ENCODE measurements around the gene MED22.

MED22 gene

GRCh38 chr9:133303266-133304157 lies 44.4 kb downstream of the MED22 start:
- POLR2A ChIA-PET, result no interaction called here
- no peaks in the 10 kb centered on the region for H3K9me3 ChIP-seq (ENCODE audit: control insufficient read depth, insufficient read depth, low read depth, low read length)
- TF ChIP-seq ZNF112 (tag by site-specific recombination; IDR thresholded peaks at IDR 0.05) (no peak), ZNF704 (tag by site-specific recombination; IDR thresholded peaks at IDR 0.05) (no peak), ZNF660 (tag by site-specific recombination; IDR thresholded peaks at IDR 0.05) (no peak), ZNF76 (tag by site-specific recombination; IDR thresholded peaks at IDR 0.05; ENCODE audit: borderline replicate concordance, low read depth) (no peak), ZNF560 (tag by site-specific recombination; IDR thresholded peaks at IDR 0.05; ENCODE audit: borderline replicate concordance) (no peak), REST (tag by site-specific recombination; IDR thresholded peaks at IDR 0.05) (no peak), ZNF10 (tag by site-specific recombination; IDR thresholded peaks at IDR 0.05) (no peak), GLIS2 (tag by site-specific recombination; IDR thresholded peaks at IDR 0.05) (no peak), TRIM28 (IDR thresholded peaks at IDR 0.05; ENCODE audit: borderline replicate concordance, low read length) (no peak), ZNF146 (tag by site-specific recombination; IDR thresholded peaks at IDR 0.05) (no peak), ZNF341 (tag by site-specific recombination; IDR thresholded peaks at IDR 0.05; ENCODE audit: low read depth) (no peak)
- no peaks in the 10 kb centered on the region for H3K4me1 ChIP-seq (ENCODE audit: control insufficient read depth, insufficient read depth, low read length)
- CTCF ChIA-PET, result interaction anchor here (0.7 kb wide), 1 partner anchor 9 kb away, joined by 5 read pairs; no protein-coding TSS in a partner anchor
- no peak overlapping the region for H3K27ac ChIP-seq (ENCODE audit: extremely low read depth, low read depth, low read length)
- no peak overlapping the region for H3K4me3 ChIP-seq (ENCODE audit: low read depth, low read length)
- H3K36me3 ChIP-seq (ENCODE audit: control insufficient read depth in 2 of 2, insufficient read depth in 1 of 2, low read length in 2 of 2), result no peaks in the 10 kb centered on the region

- H3K4me1 ChIP-seq (ENCODE audit: control insufficient read depth, insufficient read depth, low read length), result no peaks in the 10 kb centered on the region
- no peaks in the 10 kb centered on the region for H3K9me3 ChIP-seq (ENCODE audit: control insufficient read depth, insufficient read depth, low read depth, low read length)
- ChIA-PET POLR2A (no interaction called here), CTCF (interaction anchor here (0.6 to 1.0 kb wide), 2 partner anchors 114 to 439 kb away, joined by 3 read pairs; no protein-coding TSS in a partner anchor)
- H3K36me3 ChIP-seq (ENCODE audit: control insufficient read depth in 2 of 2, insufficient read depth in 1 of 2, low read length in 2 of 2), result no peaks in the 10 kb centered on the region
- no peak overlapping the region for H3K27ac ChIP-seq (ENCODE audit: extremely low read depth, low read depth, low read length)
- no peak overlapping the region for H3K4me3 ChIP-seq (ENCODE audit: low read depth, low read length)
- TF ChIP-seq TCF7L2 (IDR thresholded peaks at IDR 0.05; ENCODE audit: borderline replicate concordance, low read depth, low read length) (no peak), ZNF555 (tag by site-specific recombination; conservative IDR thresholded peaks at IDR 0.05) (no peak), ELK4 (IDR thresholded peaks at IDR 0.05; ENCODE audit: borderline replicate concordance, low read depth, low read length) (no peak), ZNF404 (tag by site-specific recombination; IDR thresholded peaks at IDR 0.05) (no peak), ZNF549 (tag by site-specific recombination; IDR thresholded peaks at IDR 0.05) (no peak), ZNF138 (tag by site-specific recombination; IDR thresholded peaks at IDR 0.05; ENCODE audit: borderline replicate concordance) (no peak), MZF1 (tag by site-specific recombination; IDR thresholded peaks at IDR 0.05; ENCODE audit: borderline replicate concordance) (no peak), ZNF423 (tag by site-specific recombination; IDR thresholded peaks at IDR 0.05) (no peak), ATF2 (tag by site-specific recombination; IDR thresholded peaks at IDR 0.05; ENCODE audit: low read depth) (no peak), ZNF624 (tag by site-specific recombination; IDR thresholded peaks at IDR 0.05) (no peak), KLF1 (tag by site-specific recombination; IDR thresholded peaks at IDR 0.05) (no peak), ZNF837 (tag by site-specific recombination; IDR thresholded peaks at IDR 0.05) (no peak), KLF8 (tag by site-specific recombination; IDR thresholded peaks at IDR 0.05) (no peak), ZNF24 (tag by site-specific recombination; IDR thresholded peaks at IDR 0.05) (no peak)
Measured at GRCh38 chr9:133301253-133302230, 46.4 kb downstream of the MED22 start.

Data from HEK293 (cell line).